ENCODE results near the gene ACYP1.

GRCh38 chr14:75053396-75054291 lies 10.2 kb downstream of the ACYP1 start:
- TF ChIP-seq, protein P1, sequence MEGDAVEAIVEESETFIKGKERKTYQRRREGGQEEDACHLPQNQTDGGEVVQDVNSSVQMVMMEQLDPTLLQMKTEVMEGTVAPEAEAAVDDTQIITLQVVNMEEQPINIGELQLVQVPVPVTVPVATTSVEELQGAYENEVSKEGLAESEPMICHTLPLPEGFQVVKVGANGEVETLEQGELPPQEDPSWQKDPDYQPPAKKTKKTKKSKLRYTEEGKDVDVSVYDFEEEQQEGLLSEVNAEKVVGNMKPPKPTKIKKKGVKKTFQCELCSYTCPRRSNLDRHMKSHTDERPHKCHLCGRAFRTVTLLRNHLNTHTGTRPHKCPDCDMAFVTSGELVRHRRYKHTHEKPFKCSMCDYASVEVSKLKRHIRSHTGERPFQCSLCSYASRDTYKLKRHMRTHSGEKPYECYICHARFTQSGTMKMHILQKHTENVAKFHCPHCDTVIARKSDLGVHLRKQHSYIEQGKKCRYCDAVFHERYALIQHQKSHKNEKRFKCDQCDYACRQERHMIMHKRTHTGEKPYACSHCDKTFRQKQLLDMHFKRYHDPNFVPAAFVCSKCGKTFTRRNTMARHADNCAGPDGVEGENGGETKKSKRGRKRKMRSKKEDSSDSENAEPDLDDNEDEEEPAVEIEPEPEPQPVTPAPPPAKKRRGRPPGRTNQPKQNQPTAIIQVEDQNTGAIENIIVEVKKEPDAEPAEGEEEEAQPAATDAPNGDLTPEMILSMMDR (IDR thresholded peaks at IDR 0.05; ENCODE audit: low read length) = no peak
- TF ChIP-seq EZH2 (optimal IDR thresholded peaks at IDR 0.05; ENCODE audit: low read depth, low read length) = no peak

Measured in MM.1S (cell line).